22Rv1 (cell line): ENCODE results near the gene SLC7A14.

Experiments used
- ZFX ChIP-seq: fragments of 450-650 bp; IDR thresholded peaks from 2 replicates; pipeline ENCODE4 v1.6.1; 2017; ENCODE audit warnings: antibody characterized with exemption, borderline replicate concordance
- TF ChIP-seq, protein P1 (sequence below): fragments of 450-650 bp; IDR thresholded peaks from 2 replicates; pipeline ENCODE4 v1.5.1; 2017; ENCODE audit warnings: mild to moderate bottlenecking

GRCh38 chr3:170496868-170497140 lies 89.1 kb downstream of the SLC7A14 start:
- TF ChIP-seq, protein P1, sequence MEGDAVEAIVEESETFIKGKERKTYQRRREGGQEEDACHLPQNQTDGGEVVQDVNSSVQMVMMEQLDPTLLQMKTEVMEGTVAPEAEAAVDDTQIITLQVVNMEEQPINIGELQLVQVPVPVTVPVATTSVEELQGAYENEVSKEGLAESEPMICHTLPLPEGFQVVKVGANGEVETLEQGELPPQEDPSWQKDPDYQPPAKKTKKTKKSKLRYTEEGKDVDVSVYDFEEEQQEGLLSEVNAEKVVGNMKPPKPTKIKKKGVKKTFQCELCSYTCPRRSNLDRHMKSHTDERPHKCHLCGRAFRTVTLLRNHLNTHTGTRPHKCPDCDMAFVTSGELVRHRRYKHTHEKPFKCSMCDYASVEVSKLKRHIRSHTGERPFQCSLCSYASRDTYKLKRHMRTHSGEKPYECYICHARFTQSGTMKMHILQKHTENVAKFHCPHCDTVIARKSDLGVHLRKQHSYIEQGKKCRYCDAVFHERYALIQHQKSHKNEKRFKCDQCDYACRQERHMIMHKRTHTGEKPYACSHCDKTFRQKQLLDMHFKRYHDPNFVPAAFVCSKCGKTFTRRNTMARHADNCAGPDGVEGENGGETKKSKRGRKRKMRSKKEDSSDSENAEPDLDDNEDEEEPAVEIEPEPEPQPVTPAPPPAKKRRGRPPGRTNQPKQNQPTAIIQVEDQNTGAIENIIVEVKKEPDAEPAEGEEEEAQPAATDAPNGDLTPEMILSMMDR = no peak
- TF ChIP-seq ZFX = no peak
